SW 1271 (cell line): ENCODE results near the gene VAPB.

Experiments used
- DNase-seq, 2 experiments: peaks; one replicate each; lab custom pipeline; 2025; lab: John Stamatoyannopoulos, UW

Gene VAPB

GRCh38 chr20:58482416-58482815, 93.4 kb downstream of the VAPB start:
- no peak for DNase-seq

DNA sequence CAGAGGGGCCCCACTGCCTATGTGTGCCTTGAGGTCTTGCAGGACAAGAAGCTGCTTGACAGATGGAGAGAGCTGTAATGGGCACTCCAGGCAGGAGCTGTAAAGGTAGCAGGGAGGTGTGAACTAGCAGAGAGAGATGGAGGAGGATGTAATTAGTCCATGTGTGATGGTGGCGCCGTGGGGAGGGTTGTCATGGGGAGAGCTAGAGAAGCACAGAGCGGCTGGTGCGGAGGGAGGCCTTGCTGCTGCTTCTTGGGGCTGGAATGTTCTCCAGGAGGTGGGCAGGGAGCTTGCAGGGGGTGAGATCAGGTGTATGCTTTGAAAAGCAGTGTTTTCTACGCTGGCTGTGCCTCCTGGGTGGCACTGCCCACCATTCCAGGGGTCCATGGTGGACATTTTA, 94.0 kb downstream of the VAPB start:
- no peak for DNase-seq

- no peak for DNase-seq
Observed at GRCh38 chr20:58483470-58483869, 94.4 kb downstream of the VAPB start.

DNA sequence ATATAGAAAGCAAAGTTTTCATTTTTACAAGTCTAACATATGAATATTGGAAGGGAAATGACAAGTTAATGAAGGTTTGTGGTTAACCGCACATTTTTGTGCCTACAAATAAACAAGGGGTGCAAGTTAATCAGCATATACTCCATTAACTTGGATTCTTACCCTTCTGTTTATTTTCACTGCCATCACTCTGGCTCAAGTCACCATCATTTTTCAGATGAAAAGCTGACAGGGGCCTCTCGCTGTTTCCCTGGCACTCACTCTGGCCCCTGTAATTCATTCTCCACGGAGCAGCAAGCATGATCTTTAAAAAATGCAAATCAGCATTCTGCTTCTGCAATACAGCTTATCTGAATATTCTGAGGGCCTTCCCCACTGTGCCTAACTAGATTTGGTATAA, 96.4 kb downstream of the VAPB start:
- DNase-seq = no peak

- DNase-seq = no peak
Observed at GRCh38 chr20:58486207-58486606, 97.2 kb downstream of the VAPB start.

DNA sequence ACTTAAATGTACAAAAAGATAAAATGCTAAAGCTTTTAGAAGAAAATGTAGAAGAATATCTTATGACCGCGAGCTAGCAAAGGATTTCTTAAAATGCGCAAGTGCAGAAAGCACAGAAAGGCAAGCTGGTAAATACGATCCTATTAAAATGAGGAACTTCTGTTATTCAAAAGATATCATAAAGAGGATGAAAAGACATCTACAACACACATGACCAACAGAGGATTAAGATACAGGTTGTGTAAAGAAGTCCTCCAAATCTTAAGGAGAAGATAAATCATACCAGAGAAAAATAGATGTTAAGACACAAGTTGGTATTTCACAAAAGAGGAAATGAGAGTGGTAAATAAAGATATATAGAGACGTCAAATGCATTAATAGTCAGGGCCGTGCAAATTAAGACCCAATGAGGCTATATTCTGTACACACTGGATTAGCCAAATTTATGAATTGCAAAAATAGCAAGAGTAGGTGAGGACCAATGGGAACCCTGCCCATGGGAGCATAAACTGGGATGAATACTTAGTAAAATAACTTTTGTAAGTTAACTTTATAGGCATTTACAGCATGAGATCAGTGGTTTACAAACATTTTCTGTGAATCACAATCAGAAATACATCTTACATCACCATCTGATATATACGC, 103.2 kb downstream of the VAPB start:
- DNase-seq = no peak

GRCh38 chr20:58492795-58493524, 103.9 kb downstream of the VAPB start:
- DNase-seq = no peak

GRCh38 chr20:58494923-58495622, 106.0 kb downstream of the VAPB start:
- no peak for DNase-seq

GRCh38 chr20:58495623-58496428, 106.8 kb downstream of the VAPB start:
- DNase-seq = no peak

- no peak for DNase-seq
Observed at GRCh38 chr20:58496429-58496769, 107.4 kb downstream of the VAPB start.

- DNase-seq = no peak
Observed at GRCh38 chr20:58497076-58497641, 108.1 kb downstream of the VAPB start.

DNA sequence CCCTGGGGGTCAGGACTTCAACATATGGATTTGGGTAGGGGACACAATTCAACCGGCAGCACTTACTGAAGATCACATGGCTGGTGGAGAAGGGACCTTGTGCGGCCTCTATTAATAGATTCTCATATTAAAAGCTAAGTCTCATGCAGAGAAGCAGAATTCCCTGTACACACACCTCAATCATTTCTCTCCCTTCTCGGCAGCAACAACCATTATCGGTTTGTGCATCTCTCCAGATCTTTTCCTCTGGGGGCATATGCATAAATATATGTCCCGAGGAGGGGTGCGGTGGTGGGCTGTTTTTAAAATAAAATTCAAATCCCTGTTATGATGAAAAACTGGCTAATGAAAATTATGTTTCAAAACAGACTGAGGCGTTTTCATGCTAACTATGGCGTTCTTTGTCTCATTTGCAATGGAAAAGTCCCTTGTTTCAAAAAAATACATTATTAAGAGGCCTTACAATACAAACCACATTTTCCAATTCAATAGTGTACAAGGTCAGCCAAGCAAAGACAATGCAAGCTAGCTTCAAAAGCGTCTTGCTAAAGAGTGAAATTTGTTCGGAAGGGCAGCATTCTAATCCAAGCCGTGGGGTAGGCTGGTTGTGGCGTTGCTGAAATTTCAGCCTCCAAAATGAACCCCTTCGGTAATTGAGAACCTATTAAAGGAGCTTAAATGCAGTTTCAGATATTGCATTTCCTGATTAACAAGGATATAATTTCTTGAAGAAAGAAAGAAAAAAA, 108.9 kb downstream of the VAPB start:
- no peak for DNase-seq

DNA sequence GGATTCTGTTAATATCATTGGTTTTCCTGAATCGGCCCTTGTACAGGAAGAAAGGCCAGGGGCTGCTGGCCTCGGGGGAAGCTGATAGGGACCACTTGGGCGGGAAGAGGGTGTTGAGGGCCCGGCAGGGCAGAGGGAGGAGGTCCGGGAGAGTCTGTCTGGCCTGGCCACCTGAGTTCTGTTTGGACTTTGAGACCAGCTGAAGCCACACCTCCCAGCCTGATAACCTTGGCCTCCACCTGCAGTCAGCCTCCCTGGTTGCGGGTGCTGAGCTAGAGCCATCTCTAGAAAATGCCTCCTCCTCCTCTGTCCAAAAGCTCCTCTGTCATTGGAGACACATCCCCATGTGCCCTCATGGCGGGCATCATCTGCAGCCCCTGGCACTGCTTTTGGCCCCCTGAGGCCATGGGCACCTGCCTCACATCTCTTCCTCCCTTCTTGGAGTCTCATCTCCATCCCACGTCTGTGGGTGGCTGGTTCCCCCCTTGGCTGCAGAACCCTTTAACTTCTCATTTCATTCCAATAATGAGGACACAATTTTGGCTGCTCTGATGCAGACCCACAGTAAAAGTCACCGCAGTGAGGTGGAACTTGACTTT, 109.5 kb downstream of the VAPB start:
- DNase-seq = no peak

DNA sequence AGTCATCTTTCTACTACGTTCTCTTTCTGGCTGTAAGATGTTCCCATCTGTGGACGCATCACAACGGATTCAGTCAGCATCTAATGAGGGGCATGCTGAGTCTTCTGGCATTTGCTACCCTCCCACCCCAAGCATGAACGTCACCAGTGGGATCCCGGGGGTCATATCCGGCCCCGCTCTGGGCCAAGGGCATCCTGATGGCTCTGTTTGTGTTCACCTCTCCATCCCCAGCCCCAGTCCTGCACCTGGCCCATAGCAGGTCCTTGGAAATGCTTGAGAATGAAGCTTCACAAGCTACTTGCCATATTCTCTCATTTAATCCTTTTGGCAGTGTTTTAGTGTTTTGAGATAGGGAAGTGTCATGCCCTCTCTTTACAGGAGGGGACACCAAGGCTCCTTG, 111.2 kb downstream of the VAPB start:
- no peak for DNase-seq
